ENCODE results near the gene SIRPA.

The SIRPA gene

DNA sequence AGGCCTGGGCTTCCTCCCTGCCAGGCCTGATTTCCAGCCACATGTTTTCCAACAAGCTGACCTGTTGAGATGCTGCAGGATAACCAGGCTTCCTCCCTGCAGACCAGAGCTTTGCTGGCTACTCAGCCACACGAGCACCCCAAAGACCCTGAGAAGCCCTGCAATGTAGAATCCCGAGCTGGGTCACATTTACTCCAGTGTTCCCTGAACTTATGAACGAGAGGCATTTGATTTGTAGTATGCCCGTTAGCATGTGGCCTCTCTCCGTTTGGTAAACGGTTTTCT is 4.0 kb downstream of the SIRPA start:
- in situ Hi-C loops (cut with HindIII; ENCODE audit: low pct_ligation_motif_present, low sequenced_read_pairs) = no loop called here
- no peak for DNase-seq
- TF ChIP-seq, protein P1, sequence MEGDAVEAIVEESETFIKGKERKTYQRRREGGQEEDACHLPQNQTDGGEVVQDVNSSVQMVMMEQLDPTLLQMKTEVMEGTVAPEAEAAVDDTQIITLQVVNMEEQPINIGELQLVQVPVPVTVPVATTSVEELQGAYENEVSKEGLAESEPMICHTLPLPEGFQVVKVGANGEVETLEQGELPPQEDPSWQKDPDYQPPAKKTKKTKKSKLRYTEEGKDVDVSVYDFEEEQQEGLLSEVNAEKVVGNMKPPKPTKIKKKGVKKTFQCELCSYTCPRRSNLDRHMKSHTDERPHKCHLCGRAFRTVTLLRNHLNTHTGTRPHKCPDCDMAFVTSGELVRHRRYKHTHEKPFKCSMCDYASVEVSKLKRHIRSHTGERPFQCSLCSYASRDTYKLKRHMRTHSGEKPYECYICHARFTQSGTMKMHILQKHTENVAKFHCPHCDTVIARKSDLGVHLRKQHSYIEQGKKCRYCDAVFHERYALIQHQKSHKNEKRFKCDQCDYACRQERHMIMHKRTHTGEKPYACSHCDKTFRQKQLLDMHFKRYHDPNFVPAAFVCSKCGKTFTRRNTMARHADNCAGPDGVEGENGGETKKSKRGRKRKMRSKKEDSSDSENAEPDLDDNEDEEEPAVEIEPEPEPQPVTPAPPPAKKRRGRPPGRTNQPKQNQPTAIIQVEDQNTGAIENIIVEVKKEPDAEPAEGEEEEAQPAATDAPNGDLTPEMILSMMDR (IDR thresholded peaks at IDR 0.05; ENCODE audit: low read depth, low read length, missing control alignments) = no peak
- Histone ChIP-seq H3K27ac (no peak overlapping the region), H3K36me3 (replicated peaks) (no peaks in the 10 kb centered on the region), H3K4me3 (ENCODE audit: low read depth, low read length) (no peak overlapping the region), H3K27me3 (replicated peaks) (no peaks in the 10 kb centered on the region)

DNA sequence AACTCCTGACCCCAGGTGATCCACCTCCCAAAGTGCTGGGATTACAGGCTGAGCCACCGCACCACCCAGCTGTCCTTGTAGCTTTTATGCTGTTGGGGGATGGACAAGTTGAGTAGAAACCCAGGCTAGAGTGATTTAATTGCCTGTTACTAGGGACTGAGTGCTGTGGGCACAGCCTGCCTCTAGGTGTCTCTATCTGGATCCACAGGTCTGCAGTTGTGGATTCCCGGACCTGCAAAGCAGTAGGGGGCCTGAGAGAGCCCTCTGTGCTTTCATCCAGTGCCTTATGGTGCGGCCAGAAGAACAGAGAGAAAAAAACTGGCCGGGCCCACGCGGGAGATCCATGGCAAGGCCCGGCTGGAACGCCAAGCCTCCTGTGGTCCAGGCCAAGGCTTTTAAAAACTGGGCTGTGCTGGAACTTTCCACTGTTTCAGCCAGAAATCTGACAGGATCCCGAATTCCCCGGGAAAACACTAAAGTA is 5.2 kb downstream of the SIRPA start:
- DNase-seq = peak; percentile 68

DNA sequence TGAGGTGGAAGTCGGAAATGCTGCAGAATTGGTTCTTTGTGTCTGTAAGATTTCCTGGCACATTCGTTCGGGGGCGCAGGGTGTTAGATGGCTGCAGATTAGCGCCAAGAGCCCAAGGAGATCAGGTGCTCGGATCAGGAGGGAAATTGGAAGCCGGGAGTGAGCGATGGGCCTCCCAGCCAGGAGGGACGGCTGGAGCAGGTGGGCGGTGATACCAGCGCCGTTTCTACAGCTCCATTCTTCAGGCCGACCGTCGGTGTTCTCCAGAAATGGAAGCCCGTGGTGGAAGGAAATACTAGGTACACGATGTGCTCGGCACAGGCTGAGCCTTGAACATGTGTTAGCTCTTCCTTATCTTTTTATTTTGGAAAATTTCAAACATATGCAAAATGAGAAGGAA is 6.5 kb downstream of the SIRPA start:
- Histone ChIP-seq H3K36me3 (replicated peaks) (no peaks in the 10 kb centered on the region), H3K4me3 (ENCODE audit: low read depth, low read length) (no peak overlapping the region), H3K27me3 (replicated peaks) (no peaks in the 10 kb centered on the region), H3K27ac (no peak overlapping the region)
- in situ Hi-C loops (cut with HindIII; ENCODE audit: low pct_ligation_motif_present, low sequenced_read_pairs) = no loop called here
- DNase-seq = no peak
- TF ChIP-seq, protein P1 (IDR thresholded peaks at IDR 0.05; ENCODE audit: low read depth, low read length, missing control alignments) = no peak

More for the DNA sequence above, 5.2 kb downstream of the SIRPA start:
- in situ Hi-C loops (cut with HindIII; ENCODE audit: low pct_ligation_motif_present, low sequenced_read_pairs) = no loop called here
- no peak overlapping the region for H3K4me3 ChIP-seq (ENCODE audit: low read depth, low read length)
- TF ChIP-seq, protein P1 (IDR thresholded peaks at IDR 0.05; ENCODE audit: low read depth, low read length, missing control alignments) = peak; percentile 90
- H3K27ac ChIP-seq = no peak overlapping the region
- H3K27me3 ChIP-seq (replicated peaks) = no peaks in the 10 kb centered on the region
- H3K36me3 ChIP-seq (replicated peaks) = no peaks in the 10 kb centered on the region

DNA sequence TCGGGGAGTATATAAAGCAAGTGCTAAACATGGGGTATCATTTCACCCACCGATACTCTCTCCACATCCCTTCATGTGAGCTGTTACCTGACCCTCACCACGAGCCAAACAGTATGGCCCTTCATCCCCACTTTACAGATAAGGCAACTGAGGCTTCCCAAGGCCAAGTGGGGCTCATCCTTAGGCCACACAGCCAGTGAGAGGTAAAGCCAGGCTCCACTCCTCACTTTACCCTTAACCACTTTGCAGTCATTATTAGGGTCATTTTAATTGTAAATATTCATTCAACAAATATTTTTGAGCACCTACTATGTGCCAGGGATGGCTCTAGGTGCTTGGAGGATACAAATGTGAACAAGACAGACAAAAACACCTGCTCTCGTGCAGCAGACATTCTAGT is 7.0 kb downstream of the SIRPA start:
- TF ChIP-seq, protein P1 (IDR thresholded peaks at IDR 0.05; ENCODE audit: low read depth, low read length, missing control alignments) = no peak
- in situ Hi-C loops (cut with HindIII; ENCODE audit: low pct_ligation_motif_present, low sequenced_read_pairs) = no loop called here
- Histone ChIP-seq H3K27ac (no peak overlapping the region), H3K36me3 (replicated peaks) (no peaks in the 10 kb centered on the region), H3K27me3 (replicated peaks) (no peaks in the 10 kb centered on the region), H3K4me3 (ENCODE audit: low read depth, low read length) (no peak overlapping the region)
- DNase-seq = no peak

DNA sequence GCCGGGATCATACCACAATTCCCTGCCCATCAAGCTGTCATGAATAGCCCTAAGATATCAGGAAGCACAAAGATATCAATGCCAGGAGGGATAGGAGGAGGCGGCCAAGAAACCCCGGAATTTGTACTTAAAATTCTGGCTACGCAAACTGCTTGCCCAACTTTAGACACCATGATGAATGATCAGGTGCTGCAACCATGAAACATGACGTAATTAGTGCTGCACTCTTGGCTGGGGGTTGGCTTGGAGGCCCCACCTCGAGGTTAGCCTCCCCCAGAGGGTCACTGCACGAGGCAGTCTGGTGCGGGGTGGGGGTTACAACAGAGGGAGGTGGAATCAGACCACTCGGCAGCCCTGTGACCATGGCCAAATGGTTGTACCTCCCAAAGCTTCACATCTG is 8.9 kb downstream of the SIRPA start:
- Histone ChIP-seq H3K27me3 (replicated peaks) (no peaks in the 10 kb centered on the region), H3K27ac (no peak overlapping the region), H3K36me3 (replicated peaks) (no peaks in the 10 kb centered on the region), H3K4me3 (ENCODE audit: low read depth, low read length) (no peak overlapping the region)
- in situ Hi-C loops (cut with HindIII; ENCODE audit: low pct_ligation_motif_present, low sequenced_read_pairs) = no loop called here
- TF ChIP-seq, protein P1 (IDR thresholded peaks at IDR 0.05; ENCODE audit: low read depth, low read length, missing control alignments) = no peak
- no peak for DNase-seq

DNA sequence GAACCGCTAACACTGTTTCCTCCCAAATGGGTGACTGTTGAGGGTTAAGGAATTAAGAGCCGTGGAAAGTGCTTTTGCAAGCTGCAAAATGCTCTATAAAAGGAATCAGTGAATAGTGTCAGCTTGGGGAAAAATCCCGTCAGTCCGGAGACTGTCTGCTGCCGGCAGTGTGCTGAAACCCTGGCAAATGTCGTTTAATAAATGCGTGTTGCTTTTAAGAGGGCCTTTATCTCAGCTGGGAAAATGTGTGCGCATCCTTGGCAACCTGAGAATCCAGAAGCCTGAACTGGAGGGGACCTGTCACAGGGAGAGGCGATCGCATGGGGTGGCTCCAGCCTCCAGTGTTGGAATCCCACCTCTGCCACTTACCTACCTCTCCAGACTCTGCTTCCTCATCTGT is 9.8 kb downstream of the SIRPA start:
- TF ChIP-seq, protein P1 (IDR thresholded peaks at IDR 0.05; ENCODE audit: low read depth, low read length, missing control alignments) = no peak
- no peak overlapping the region for H3K4me3 ChIP-seq (ENCODE audit: low read depth, low read length)
- in situ Hi-C loops (cut with HindIII; ENCODE audit: low pct_ligation_motif_present, low sequenced_read_pairs) = no loop called here
- DNase-seq = no peak
- H3K36me3 ChIP-seq (replicated peaks) = no peaks in the 10 kb centered on the region
- H3K27me3 ChIP-seq (replicated peaks) = no peaks in the 10 kb centered on the region
- no peak overlapping the region for H3K27ac ChIP-seq

Measured in brain microvascular endothelial cell (primary cell).